Neural progenitor cell (in vitro differentiated cells): Measurements from ENCODE around the gene DHH.

Experiments used
- EZH2 ChIP-seq: fragments of 200-600 bp; sonication (generic); IDR thresholded peaks from 2 replicates; pipeline ENCODE4 v1.6.1; 2017; ENCODE audit warnings: antibody characterized with exemption, mild to moderate bottlenecking, moderate library complexity
- EZH2phosphoT487 ChIP-seq: fragments of 200-600 bp; sonication (generic); IDR thresholded peaks from 2 replicates; pipeline ENCODE4 v1.6.1; 2017; ENCODE audit warnings: antibody characterized with exemption
- TF ChIP-seq, protein P1 (sequence below): fragments of 200-600 bp; sonication (generic); IDR thresholded peaks from 2 replicates; pipeline ENCODE4 v1.5.1; 2017; ENCODE audit warnings: antibody characterized with exemption, mild to moderate bottlenecking

DNA sequence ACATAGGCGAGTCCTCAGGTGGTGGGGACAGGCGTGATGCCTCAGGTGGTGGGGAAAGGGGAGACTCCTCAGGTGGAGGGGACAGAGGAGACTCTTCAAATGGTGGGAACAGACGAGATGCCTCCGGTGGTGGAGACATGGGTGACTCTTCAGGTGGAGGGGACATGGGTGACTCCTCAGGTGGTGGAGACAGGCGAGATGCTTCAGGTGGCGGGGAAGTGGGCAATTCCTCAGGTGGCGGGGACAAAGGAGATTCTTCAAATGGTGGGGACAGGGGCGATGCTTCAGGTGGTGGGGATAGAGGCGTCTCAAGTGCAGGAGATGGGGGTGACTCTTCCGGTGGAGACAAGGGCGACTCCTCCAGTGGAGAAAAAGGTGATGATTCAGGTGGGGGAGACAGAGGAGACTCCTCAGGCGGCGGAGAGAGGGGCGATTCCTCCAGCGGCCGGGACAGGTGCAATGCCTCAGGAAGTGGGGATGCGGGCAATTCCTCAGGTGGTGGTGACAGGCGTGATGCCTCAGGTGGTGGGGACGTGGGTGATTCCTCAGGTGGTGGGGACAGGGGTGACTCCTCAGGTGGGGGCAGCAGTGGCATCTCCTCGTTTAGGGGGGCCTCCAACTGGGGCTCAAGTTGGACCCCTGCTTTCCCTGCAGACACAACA, 42.7 kb downstream of the DHH start:
- TF ChIP-seq, protein P1, sequence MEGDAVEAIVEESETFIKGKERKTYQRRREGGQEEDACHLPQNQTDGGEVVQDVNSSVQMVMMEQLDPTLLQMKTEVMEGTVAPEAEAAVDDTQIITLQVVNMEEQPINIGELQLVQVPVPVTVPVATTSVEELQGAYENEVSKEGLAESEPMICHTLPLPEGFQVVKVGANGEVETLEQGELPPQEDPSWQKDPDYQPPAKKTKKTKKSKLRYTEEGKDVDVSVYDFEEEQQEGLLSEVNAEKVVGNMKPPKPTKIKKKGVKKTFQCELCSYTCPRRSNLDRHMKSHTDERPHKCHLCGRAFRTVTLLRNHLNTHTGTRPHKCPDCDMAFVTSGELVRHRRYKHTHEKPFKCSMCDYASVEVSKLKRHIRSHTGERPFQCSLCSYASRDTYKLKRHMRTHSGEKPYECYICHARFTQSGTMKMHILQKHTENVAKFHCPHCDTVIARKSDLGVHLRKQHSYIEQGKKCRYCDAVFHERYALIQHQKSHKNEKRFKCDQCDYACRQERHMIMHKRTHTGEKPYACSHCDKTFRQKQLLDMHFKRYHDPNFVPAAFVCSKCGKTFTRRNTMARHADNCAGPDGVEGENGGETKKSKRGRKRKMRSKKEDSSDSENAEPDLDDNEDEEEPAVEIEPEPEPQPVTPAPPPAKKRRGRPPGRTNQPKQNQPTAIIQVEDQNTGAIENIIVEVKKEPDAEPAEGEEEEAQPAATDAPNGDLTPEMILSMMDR: no peak
- no peak for TF ChIP-seq EZH2phosphoT487
- no peak for TF ChIP-seq EZH2
